ENCODE data around the gene GPN2. TPM values are rescaled to one million over a fixed set of nuclear protein-coding genes. Genes with fewer than 3 reads are reported as not detected.
"Not testable (repeated sequence)": the region's sequence is repeated elsewhere in the genome, so short reads cannot be mapped to it uniquely, and the experiment has no call there.

GPN2 gene
- total RNA-seq, 1 experiment from 2014 or later: 32.0 TPM

DNA sequence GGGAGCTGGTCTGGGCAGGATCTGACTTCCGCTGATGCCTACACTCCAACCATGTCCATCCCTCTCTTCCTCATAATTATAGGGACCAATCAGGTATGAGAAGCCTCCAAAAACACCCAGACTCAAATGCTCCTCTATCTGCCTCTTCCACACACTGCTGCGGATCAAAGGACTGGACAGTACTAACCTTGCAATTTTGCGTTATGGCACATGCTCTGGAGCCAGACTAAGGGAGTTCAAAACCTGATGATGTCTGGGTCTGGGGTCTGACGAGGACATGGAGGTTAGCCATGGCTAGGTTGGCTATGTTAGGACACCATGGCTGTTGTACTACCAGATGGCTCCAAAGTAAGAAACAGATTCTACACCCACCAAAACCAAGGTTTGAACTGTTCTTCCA, 10.3 kb downstream of the GPN2 start:
- H3K4me3 Mint-ChIP-seq (ENCODE audit: unreplicated experiment): no peak overlapping the region
- no peaks in the 10 kb centered on the region for H3K27me3 ChIP-seq (replicated peaks; ENCODE audit: control insufficient read depth, insufficient read depth, low read length)
- no peaks in the 10 kb centered on the region for H3K9me3 Mint-ChIP-seq (ENCODE audit: unreplicated experiment)
- H3K4me3 ChIP-seq (ENCODE audit: low read depth, low read length): no peak overlapping the region
- ChIA-PET CTCF (no interaction called here), POLR2A (no interaction called here)
- intact Hi-C loops (cut with micrococcal nuclease; ENCODE audit: unreplicated experiment): loop anchor here (10.0 kb wide), 1 partner anchor 275 kb away; no protein-coding TSS in a partner anchor
- no TSS peak for BruUV-seq (replicated peaks)
- DNase-seq: no peak
- no peaks in the 10 kb centered on the region for H3K4me1 ChIP-seq
- peaks cover 44% of the 10 kb centered on the region for H3K36me3 Mint-ChIP-seq (ENCODE audit: insufficient read depth, unreplicated experiment)
- TF ChIP-seq CTCF (IDR thresholded peaks at IDR 0.05; ENCODE audit: insufficient read depth in 1 of 2, low read depth in 1 of 2, low read length in 1 of 2, severe bottlenecking in 1 of 2, unreplicated experiment in 1 of 2): no peak
- no peaks in the 10 kb centered on the region for H3K9me3 ChIP-seq
- H3K4me1 Mint-ChIP-seq (ENCODE audit: low read depth, unreplicated experiment): no peaks in the 10 kb centered on the region
- no peaks in the 10 kb centered on the region for H3K27me3 Mint-ChIP-seq (ENCODE audit: insufficient read depth, unreplicated experiment)
- no peaks in the 10 kb centered on the region for H3K36me3 ChIP-seq (ENCODE audit: control insufficient read depth, insufficient read depth, low read length)
- H3K27ac Mint-ChIP-seq (ENCODE audit: unreplicated experiment): no peak overlapping the region

GRCh38 chr1:26877326-26877725, 12.8 kb downstream of the GPN2 start:
- H3K4me3 ChIP-seq (ENCODE audit: low read depth, low read length): no peak overlapping the region
- TSS peak; percentile 22 for BruUV-seq (replicated peaks)
- Mint-ChIP-seq H3K27me3 (ENCODE audit: insufficient read depth, unreplicated experiment) (no peaks in the 10 kb centered on the region), H3K9me3 (ENCODE audit: unreplicated experiment) (no peaks in the 10 kb centered on the region), H3K4me1 (ENCODE audit: low read depth, unreplicated experiment) (no peaks in the 10 kb centered on the region), H3K36me3 (ENCODE audit: insufficient read depth, unreplicated experiment) (peaks cover 19% of the 10 kb centered on the region), H3K27ac (ENCODE audit: unreplicated experiment) (no peak overlapping the region), H3K4me3 (ENCODE audit: unreplicated experiment) (no peak overlapping the region)
- intact Hi-C loops (cut with micrococcal nuclease; ENCODE audit: unreplicated experiment): loop anchor here (10.0 kb wide), 1 partner anchor 273 kb away; no protein-coding TSS in a partner anchor
- H3K27me3 ChIP-seq (replicated peaks; ENCODE audit: control insufficient read depth, insufficient read depth, low read length): no peaks in the 10 kb centered on the region
- ChIA-PET CTCF (no interaction called here), POLR2A (no interaction called here)
- no peaks in the 10 kb centered on the region for H3K9me3 ChIP-seq
- no peaks in the 10 kb centered on the region for H3K4me1 ChIP-seq
- no peak for TF ChIP-seq CTCF (IDR thresholded peaks at IDR 0.05; ENCODE audit: insufficient read depth in 1 of 2, low read depth in 1 of 2, low read length in 1 of 2, severe bottlenecking in 1 of 2, unreplicated experiment in 1 of 2)
- DNase-seq: no peak
- H3K36me3 ChIP-seq (ENCODE audit: control insufficient read depth, insufficient read depth, low read length): no peaks in the 10 kb centered on the region

DNA sequence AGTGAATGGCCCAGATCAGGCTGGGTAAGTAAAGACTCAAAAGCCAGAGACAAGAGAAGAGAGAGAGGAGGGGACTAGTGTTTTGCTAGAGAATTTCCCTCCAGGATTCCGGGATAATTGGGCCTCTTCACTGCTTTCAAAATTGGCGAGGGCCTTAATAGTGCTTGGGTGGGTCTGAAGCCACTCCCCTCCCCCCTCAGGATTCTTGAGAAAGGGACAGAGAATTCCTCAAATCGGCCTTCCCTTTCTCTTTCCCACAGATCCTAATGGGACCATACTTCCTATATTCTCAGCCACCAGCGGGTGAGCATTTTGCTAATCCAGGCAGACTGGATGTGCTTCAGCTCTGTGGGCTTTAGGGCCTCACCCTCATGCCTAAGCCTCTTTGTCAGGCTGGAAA, 15.2 kb downstream of the GPN2 start:
- no peak overlapping the region for H3K27ac Mint-ChIP-seq (ENCODE audit: unreplicated experiment)
- H3K4me3 ChIP-seq (ENCODE audit: low read depth, low read length): no peak overlapping the region
- intact Hi-C loops (cut with micrococcal nuclease; ENCODE audit: unreplicated experiment): loop anchor here (10.0 kb wide), 1 partner anchor 270 kb away; no protein-coding TSS in a partner anchor
- no TSS peak for BruUV-seq (replicated peaks)
- H3K9me3 Mint-ChIP-seq (ENCODE audit: unreplicated experiment): no peaks in the 10 kb centered on the region
- no peaks in the 10 kb centered on the region for H3K27me3 Mint-ChIP-seq (ENCODE audit: insufficient read depth, unreplicated experiment)
- ChIA-PET CTCF (no interaction called here), POLR2A (no interaction called here)
- H3K27me3 ChIP-seq (replicated peaks; ENCODE audit: control insufficient read depth, insufficient read depth, low read length): no peaks in the 10 kb centered on the region
- H3K9me3 ChIP-seq: no peaks in the 10 kb centered on the region
- no peak overlapping the region for H3K4me3 Mint-ChIP-seq (ENCODE audit: unreplicated experiment)
- H3K36me3 Mint-ChIP-seq (ENCODE audit: insufficient read depth, unreplicated experiment): peaks cover under 1% of the 10 kb centered on the region
- no peaks in the 10 kb centered on the region for H3K36me3 ChIP-seq (ENCODE audit: control insufficient read depth, insufficient read depth, low read length)
- no peak for TF ChIP-seq CTCF (IDR thresholded peaks at IDR 0.05; ENCODE audit: insufficient read depth in 1 of 2, low read depth in 1 of 2, low read length in 1 of 2, severe bottlenecking in 1 of 2, unreplicated experiment in 1 of 2)
- no peaks in the 10 kb centered on the region for H3K4me1 ChIP-seq
- H3K4me1 Mint-ChIP-seq (ENCODE audit: low read depth, unreplicated experiment): no peaks in the 10 kb centered on the region
- no peak for DNase-seq

GRCh38 chr1:26873097-26873496, 17.0 kb downstream of the GPN2 start:
- DNase-seq; H3K9me3 ChIP-seq; H3K4me1 Mint-ChIP-seq (ENCODE audit: low read depth, unreplicated experiment); H3K4me3 ChIP-seq (ENCODE audit: low read depth, low read length); CTCF ChIA-PET; BruUV-seq (replicated peaks); H3K4me1 ChIP-seq; H3K27me3 Mint-ChIP-seq (ENCODE audit: insufficient read depth, unreplicated experiment); H3K27me3 ChIP-seq (replicated peaks; ENCODE audit: control insufficient read depth, insufficient read depth, low read length); H3K36me3 Mint-ChIP-seq (ENCODE audit: insufficient read depth, unreplicated experiment); H3K9me3 Mint-ChIP-seq (ENCODE audit: unreplicated experiment); H3K36me3 ChIP-seq (ENCODE audit: control insufficient read depth, insufficient read depth, low read length); H3K4me3 Mint-ChIP-seq (ENCODE audit: unreplicated experiment); H3K27ac Mint-ChIP-seq (ENCODE audit: unreplicated experiment): not testable (repeated sequence)
- POLR2A ChIA-PET: interaction anchor here (0.6 kb wide), 1 partner anchor 11 kb away, joined by 3 read pairs; no protein-coding TSS in a partner anchor
- intact Hi-C loops (cut with micrococcal nuclease; ENCODE audit: unreplicated experiment): loop anchor here (10.0 kb wide), 1 partner anchor 268 kb away; no protein-coding TSS in a partner anchor
